Progenitor cell of endocrine pancreas (in vitro differentiated cells): ENCODE results near the gene RBSN. TPM values are rescaled to one million over a fixed set of nuclear protein-coding genes. Genes with fewer than 3 reads are reported as not detected.

Source experiments
- DNase-seq: peaks from one replicate; pipeline ENCODE4 v3.0.0; 2021; ENCODE audit warnings: low spot score; ENCODE audit not compliant: unreplicated experiment
- H3K27ac Mint-ChIP-seq: 2 replicates; pipeline ENCODE4 v1.8.0; 2021; ENCODE audit warnings: mild to moderate bottlenecking, moderate library complexity, mixed read lengths
- H3K27me3 Mint-ChIP-seq: 2 replicates; pipeline ENCODE4 v1.8.0; 2021; ENCODE audit warnings: mixed read lengths
- H3K36me3 Mint-ChIP-seq: 2 replicates; pipeline ENCODE4 v1.8.0; 2022; ENCODE audit warnings: mixed read lengths; ENCODE audit not compliant: insufficient read depth
- H3K4me1 Mint-ChIP-seq: 2 replicates; pipeline ENCODE4 v1.8.0; 2021; ENCODE audit warnings: low read depth, mixed read lengths
- H3K4me3 Mint-ChIP-seq: 2 replicates; pipeline ENCODE4 v1.8.0; 2021; ENCODE audit warnings: low read depth, mild to moderate bottlenecking, moderate library complexity, mixed read lengths
- H3K9me3 Mint-ChIP-seq: 2 replicates; pipeline ENCODE4 v1.8.0; 2021; ENCODE audit warnings: low read depth, mixed read lengths
- CTCF ChIP-seq: fragments of 200-600 bp; sonication (generic); IDR thresholded peaks from one replicate; pipeline ENCODE4 v1.5.0; 2021; ENCODE audit warnings: antibody characterized with exemption, mild to moderate bottlenecking; ENCODE audit not compliant: unreplicated experiment
- total RNA-seq: library from RNA; stranded (reverse); gene quantifications from 2 replicates; pipeline ENCODE4 v1.2.1, GENCODE V29; 2021

The RBSN gene
- total RNA-seq, 1 donor from 2014 or later: 26.2 TPM

- Mint-ChIP-seq H3K36me3 (peaks cover 40% of the 10 kb centered on the region), H3K27me3 (no peaks in the 10 kb centered on the region), H3K9me3 (no peaks in the 10 kb centered on the region), H3K27ac (no peak overlapping the region), H3K4me1 (no peaks in the 10 kb centered on the region), H3K4me3 (no peak overlapping the region)
- no peak for TF ChIP-seq CTCF
- DNase-seq: no peak
Measured at GRCh38 chr3:15079091-15079490, 19.9 kb downstream of the RBSN start.

- Mint-ChIP-seq H3K4me3 (no peak overlapping the region), H3K9me3 (no peaks in the 10 kb centered on the region), H3K4me1 (no peaks in the 10 kb centered on the region), H3K27ac (no peak overlapping the region), H3K27me3 (no peaks in the 10 kb centered on the region), H3K36me3 (peaks cover 22% of the 10 kb centered on the region)
- DNase-seq: no peak
- TF ChIP-seq CTCF: no peak
Measured at GRCh38 chr3:15074500-15074899, 24.4 kb downstream of the RBSN start.

GRCh38 chr3:15071699-15072098 is 27.2 kb downstream of the RBSN start:
- no peak overlapping the region for H3K27ac Mint-ChIP-seq
- H3K9me3 Mint-ChIP-seq: no peaks in the 10 kb centered on the region
- DNase-seq: no peak
- TF ChIP-seq CTCF: no peak
- H3K4me3 Mint-ChIP-seq: no peak overlapping the region
- H3K4me1 Mint-ChIP-seq: no peaks in the 10 kb centered on the region
- H3K36me3 Mint-ChIP-seq: peaks cover 13% of the 10 kb centered on the region
- H3K27me3 Mint-ChIP-seq: no peaks in the 10 kb centered on the region

GRCh38 chr3:15069441-15069840 is 29.5 kb downstream of the RBSN start:
- no peak for TF ChIP-seq CTCF
- DNase-seq: no peak
- Mint-ChIP-seq H3K9me3 (no peaks in the 10 kb centered on the region), H3K27me3 (no peaks in the 10 kb centered on the region), H3K4me1 (peaks cover 2% of the 10 kb centered on the region), H3K4me3 (no peak overlapping the region), H3K36me3 (peaks cover 5% of the 10 kb centered on the region), H3K27ac (no peak overlapping the region)

GRCh38 chr3:15066467-15066866 is 32.5 kb downstream of the RBSN start:
- Mint-ChIP-seq H3K4me1 (peaks cover 15% of the 10 kb centered on the region), H3K9me3 (no peaks in the 10 kb centered on the region), H3K27ac (no peak overlapping the region), H3K27me3 (no peaks in the 10 kb centered on the region), H3K4me3 (peak overlapping the region; percentile 14), H3K36me3 (peaks cover 4% of the 10 kb centered on the region)
- TF ChIP-seq CTCF: no peak
- no peak for DNase-seq
